IPS-20b (cell line): ENCODE measurements around the gene KCTD15.

ENCODE experiments used
- H3K27ac ChIP-seq: one replicate; pipeline ENCODE4 v1.5.1; 2013; ENCODE audit warnings: low read length
- H3K27me3 ChIP-seq: 2 replicates; pipeline ENCODE4 v1.6.1; 2013; ENCODE audit warnings: mild to moderate bottlenecking, low read length, inconsistent platforms; ENCODE audit not compliant: insufficient read depth
- H3K36me3 ChIP-seq: 2 replicates; pipeline ENCODE4 v1.6.1; 2013; ENCODE audit warnings: low read depth, mild to moderate bottlenecking, inconsistent platforms, low read length, moderate library complexity; ENCODE audit not compliant: insufficient read depth
- H3K4me1 ChIP-seq: 2 replicates; pipeline ENCODE4 v1.6.1; 2013; ENCODE audit warnings: mild to moderate bottlenecking, control low read depth, inconsistent platforms, low read length, moderate library complexity; ENCODE audit not compliant: insufficient read depth
- H3K4me3 ChIP-seq: 2 replicates; pipeline ENCODE4 v1.5.1; 2013; ENCODE audit warnings: mild to moderate bottlenecking, low read length, inconsistent platforms
- H3K9ac ChIP-seq: 2 replicates; pipeline ENCODE4 v1.6.1; 2013; ENCODE audit warnings: low read depth, mild to moderate bottlenecking, inconsistent platforms, low read length, moderate library complexity
- H3K9me3 ChIP-seq: 2 replicates; pipeline ENCODE4 v1.6.1; 2013; ENCODE audit warnings: mild to moderate bottlenecking, low read depth, low read length, inconsistent platforms; ENCODE audit not compliant: insufficient read depth

The KCTD15 gene

GRCh38 chr19:33844478-33844877, 47.8 kb downstream of the KCTD15 start:
- Histone ChIP-seq H3K4me1 (no peaks in the 10 kb centered on the region), H3K27me3 (no peaks in the 10 kb centered on the region), H3K9ac (no peak overlapping the region), H3K4me3 (no peak overlapping the region), H3K36me3 (no peaks in the 10 kb centered on the region), H3K27ac (no peak overlapping the region), H3K9me3 (no peaks in the 10 kb centered on the region)

DNA sequence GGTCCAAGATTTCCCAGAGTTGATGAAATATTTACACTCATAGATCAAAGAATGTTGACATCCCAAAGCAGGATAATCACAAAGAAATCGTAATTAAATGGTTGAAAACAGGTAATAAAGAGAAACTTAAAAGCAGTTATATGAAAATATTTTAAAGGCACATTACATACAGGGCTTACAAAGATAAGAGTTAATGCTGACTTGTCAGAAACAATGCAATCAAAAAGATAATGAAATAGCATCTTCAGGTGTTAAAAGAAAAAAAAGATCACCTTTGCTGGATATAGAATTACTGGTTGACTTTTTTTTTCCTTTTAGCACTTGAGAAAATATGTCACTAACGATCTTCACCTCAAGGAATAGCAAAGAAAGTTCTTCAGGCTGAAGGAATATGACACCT, 48.8 kb downstream of the KCTD15 start:
- Histone ChIP-seq H3K4me1 (no peaks in the 10 kb centered on the region), H3K4me3 (no peak overlapping the region), H3K36me3 (no peaks in the 10 kb centered on the region), H3K9me3 (no peaks in the 10 kb centered on the region), H3K9ac (no peak overlapping the region), H3K27ac (no peak overlapping the region), H3K27me3 (no peaks in the 10 kb centered on the region)

DNA sequence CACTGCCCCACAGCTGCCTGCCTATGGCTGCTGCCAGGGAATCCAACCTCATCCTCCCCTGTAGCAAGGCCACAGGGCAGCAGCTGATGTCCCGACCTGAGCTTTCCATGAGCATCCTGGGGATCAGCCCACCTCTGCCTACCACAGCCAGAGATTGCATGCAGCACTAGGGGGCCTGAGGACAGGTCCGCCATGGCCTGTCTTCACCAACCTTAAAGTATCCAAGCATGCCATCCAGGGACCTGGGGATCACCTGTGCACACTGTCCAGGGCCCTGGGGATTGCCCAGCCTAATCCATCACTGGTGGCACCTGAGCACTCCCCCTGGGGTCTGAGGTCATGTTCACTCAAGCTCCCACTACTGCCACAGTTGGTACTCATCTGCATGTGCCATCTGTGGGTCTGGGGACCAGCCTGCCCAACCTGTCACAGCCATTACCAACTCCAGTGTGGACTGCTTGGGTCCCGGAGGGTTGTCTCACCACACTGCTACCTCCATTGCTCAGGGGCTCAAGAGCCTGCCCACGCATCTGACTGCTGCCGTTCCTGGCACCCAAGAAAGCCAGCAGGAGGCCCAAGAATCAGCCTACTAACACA, 53.0 kb downstream of the KCTD15 start:
- no peaks in the 10 kb centered on the region for H3K27me3 ChIP-seq
- no peak overlapping the region for H3K9ac ChIP-seq
- H3K9me3 ChIP-seq = no peaks in the 10 kb centered on the region
- no peaks in the 10 kb centered on the region for H3K4me1 ChIP-seq
- no peak overlapping the region for H3K4me3 ChIP-seq
- no peak overlapping the region for H3K27ac ChIP-seq
- no peaks in the 10 kb centered on the region for H3K36me3 ChIP-seq

GRCh38 chr19:33859016-33859415, 62.3 kb downstream of the KCTD15 start:
- H3K9ac ChIP-seq = no peak overlapping the region

GRCh38 chr19:33860312-33861090, 63.8 kb downstream of the KCTD15 start:
- H3K27ac ChIP-seq = no peak overlapping the region
- H3K9ac ChIP-seq = no peak overlapping the region
- H3K36me3 ChIP-seq = no peaks in the 10 kb centered on the region
- no peak overlapping the region for H3K4me3 ChIP-seq
- no peaks in the 10 kb centered on the region for H3K9me3 ChIP-seq
- no peaks in the 10 kb centered on the region for H3K4me1 ChIP-seq
- no peaks in the 10 kb centered on the region for H3K27me3 ChIP-seq

More at GRCh38 chr19:33859016-33859415, 62.3 kb downstream of the KCTD15 start:
- Histone ChIP-seq H3K4me1 (no peaks in the 10 kb centered on the region), H3K27me3 (no peaks in the 10 kb centered on the region), H3K4me3 (no peak overlapping the region), H3K9me3 (no peaks in the 10 kb centered on the region), H3K36me3 (no peaks in the 10 kb centered on the region), H3K27ac (no peak overlapping the region)

DNA sequence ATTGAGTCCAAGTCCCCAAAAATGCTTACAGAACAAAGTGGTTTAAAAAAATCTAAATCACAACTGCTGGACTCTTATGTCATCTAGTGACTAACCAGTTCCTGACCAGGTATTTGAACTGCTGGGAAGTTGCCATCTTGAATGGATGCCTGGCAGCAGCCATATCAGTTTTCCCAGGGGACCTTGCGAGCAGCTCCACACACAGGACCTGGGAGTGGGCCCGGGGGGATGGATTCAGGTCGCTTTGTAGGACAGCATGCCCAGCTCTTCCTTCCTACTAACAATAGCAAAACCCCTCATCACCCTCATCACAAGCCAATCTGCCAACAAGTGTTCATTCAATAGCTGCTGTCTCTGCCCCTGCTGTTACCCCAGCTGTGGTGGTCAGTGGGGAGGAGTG, 65.3 kb downstream of the KCTD15 start:
- Histone ChIP-seq H3K9ac (no peak overlapping the region), H3K4me1 (no peaks in the 10 kb centered on the region), H3K27me3 (no peaks in the 10 kb centered on the region), H3K27ac (no peak overlapping the region), H3K36me3 (no peaks in the 10 kb centered on the region), H3K9me3 (no peaks in the 10 kb centered on the region), H3K4me3 (no peak overlapping the region)

- H3K9me3 ChIP-seq = no peaks in the 10 kb centered on the region
- no peak overlapping the region for H3K4me3 ChIP-seq
- no peaks in the 10 kb centered on the region for H3K4me1 ChIP-seq
- H3K9ac ChIP-seq = no peak overlapping the region
- H3K27ac ChIP-seq = no peak overlapping the region
- no peaks in the 10 kb centered on the region for H3K36me3 ChIP-seq
- H3K27me3 ChIP-seq = no peaks in the 10 kb centered on the region
Observed at GRCh38 chr19:33862981-33863380, 66.3 kb downstream of the KCTD15 start.

DNA sequence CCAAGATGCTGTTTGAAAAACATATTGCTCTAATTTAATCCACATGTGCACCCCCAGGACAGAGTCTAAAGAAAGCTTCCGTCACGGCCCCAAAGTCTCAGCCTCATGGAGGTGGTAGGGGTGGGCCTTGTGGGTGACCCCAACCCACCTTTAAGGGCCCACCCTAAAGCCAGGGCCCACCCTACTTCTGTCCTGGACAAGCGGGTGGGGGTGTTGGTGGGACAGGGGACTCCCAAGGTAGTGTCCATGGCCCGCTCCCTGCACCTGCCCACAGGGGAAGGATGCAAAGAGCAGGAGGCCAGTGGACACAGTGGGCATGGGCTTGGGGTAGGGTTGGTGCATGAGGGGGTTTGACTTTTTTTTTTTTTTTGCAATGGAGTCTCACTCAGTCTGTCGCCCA, 66.8 kb downstream of the KCTD15 start:
- no peaks in the 10 kb centered on the region for H3K27me3 ChIP-seq
- no peak overlapping the region for H3K27ac ChIP-seq
- H3K9me3 ChIP-seq = no peaks in the 10 kb centered on the region
- no peak overlapping the region for H3K4me3 ChIP-seq
- no peaks in the 10 kb centered on the region for H3K36me3 ChIP-seq
- no peak overlapping the region for H3K9ac ChIP-seq
- H3K4me1 ChIP-seq = peaks cover under 1% of the 10 kb centered on the region; the same call in 1 of the 2 replicates

GRCh38 chr19:33864311-33864850, 67.7 kb downstream of the KCTD15 start:
- Histone ChIP-seq H3K9me3 (no peaks in the 10 kb centered on the region), H3K27me3 (no peaks in the 10 kb centered on the region), H3K9ac (no peak overlapping the region), H3K4me3 (no peak overlapping the region), H3K36me3 (no peaks in the 10 kb centered on the region), H3K27ac (no peak overlapping the region), H3K4me1 (peaks cover 4% of the 10 kb centered on the region; the same call in 1 of the 2 replicates)

DNA sequence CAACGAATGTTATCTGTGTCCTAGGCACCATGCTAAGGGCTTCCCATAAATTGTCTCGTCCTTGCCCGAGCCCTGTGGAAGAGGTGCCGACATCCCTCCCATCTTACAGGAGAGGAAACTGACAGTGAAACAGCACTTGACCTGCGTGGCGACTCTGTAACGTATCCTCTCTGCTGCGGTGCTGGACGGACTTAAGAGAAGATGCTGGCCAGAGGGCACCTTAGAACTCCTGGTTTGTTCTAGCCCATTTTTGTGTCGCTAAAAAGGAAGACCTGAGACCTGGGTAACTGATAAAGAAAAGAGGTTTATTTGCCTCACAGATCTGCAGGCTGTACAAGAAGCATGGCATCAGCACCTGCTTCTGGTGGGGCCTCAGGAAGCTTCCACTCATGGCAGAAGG, 68.6 kb downstream of the KCTD15 start:
- Histone ChIP-seq H3K9ac (no peak overlapping the region), H3K4me1 (peaks cover 4% of the 10 kb centered on the region; the same call in 1 of the 2 replicates), H3K27me3 (no peaks in the 10 kb centered on the region), H3K36me3 (no peaks in the 10 kb centered on the region), H3K4me3 (no peak overlapping the region), H3K27ac (no peak overlapping the region), H3K9me3 (no peaks in the 10 kb centered on the region)
